Amygdala (tissue), 56 donors: ENCODE measurements around the gene PRAMEF25.
"Not testable (repeated sequence)": the region's sequence is repeated elsewhere in the genome, so short reads cannot be mapped to it uniquely, and the experiment has no call there.

Experiments used
- DNase-seq, 56 donors: peaks; one replicate each; lab custom pipeline; 2025; lab: John Stamatoyannopoulos, UW

PRAMEF25 gene

GRCh38 chr1:13070474-13070873, at the start of gene PRAMEF25:
Gene PRAMEF25, plus strand, starts transcription at chr1:13070774. Its CDS starts 2,920 bp downstream, at chr1:13073694.
- not testable (repeated sequence) for DNase-seq

- DNase-seq: not testable (repeated sequence)
Observed at GRCh38 chr1:13056475-13056874, 14.1 kb upstream of the PRAMEF25 start, which contains the start of gene PRAMEF27. Gene PRAMEF27, minus strand, starts transcription at chr1:13056575. Its CDS starts 2,916 bp downstream, at chr1:13053659.

- not testable (repeated sequence) for DNase-seq
Observed at GRCh38 chr1:13116754-13117153, 46.2 kb downstream of the PRAMEF25 start, which contains the start of gene HNRNPCL2. Gene HNRNPCL2, minus strand, starts transcription at chr1:13116854. Its CDS starts 454 bp downstream, at chr1:13116400.
